GM12875 (cell line): ENCODE data around the gene FERMT1.

Source experiments
- H3K4me3 ChIP-seq: one replicate; pipeline ENCODE4 v1.5.1; 2011; ENCODE audit warnings: low read depth, low read length, control low read depth
- CTCF ChIP-seq: IDR thresholded peaks from 2 replicates; pipeline ENCODE4 v1.5.1; 2011; ENCODE audit warnings: low read depth, mild to moderate bottlenecking, control low read depth, inconsistent platforms, low read length, moderate library complexity, borderline replicate concordance; ENCODE audit not compliant: insufficient read depth

Gene FERMT1

GRCh38 chr20:6122873-6123648 is at the start of gene FERMT1:
TSS of gene FERMT1 (minus strand) at chr20:6123030. CDS start at chr20:6119554, 3,476 bp downstream.
- no peak within 1 kb of the TSS for H3K4me3 ChIP-seq
- TF ChIP-seq CTCF: no peak

- no peak overlapping the region for H3K4me3 ChIP-seq
- TF ChIP-seq CTCF: no peak
Measured at GRCh38 chr20:6169251-6169650, 46.4 kb upstream of the FERMT1 start.

GRCh38 chr20:6168204-6168603 is 45.4 kb upstream of the FERMT1 start:
- TF ChIP-seq CTCF: no peak
- H3K4me3 ChIP-seq: no peak overlapping the region

- no peak for TF ChIP-seq CTCF
- no peak overlapping the region for H3K4me3 ChIP-seq
Measured at GRCh38 chr20:6165346-6165745, 42.5 kb upstream of the FERMT1 start.

GRCh38 chr20:6164421-6165341 is 41.9 kb upstream of the FERMT1 start:
- TF ChIP-seq CTCF: no peak
- H3K4me3 ChIP-seq: no peak overlapping the region

- TF ChIP-seq CTCF: no peak
- no peak overlapping the region for H3K4me3 ChIP-seq
Measured at GRCh38 chr20:6160736-6161135, 37.9 kb upstream of the FERMT1 start.
